ENCODE measurements around the gene RTL10. TPM values are rescaled to one million over a fixed set of nuclear protein-coding genes. Genes with fewer than 3 reads are reported as not detected.

RTL10 gene
- total RNA-seq, 1 donor from 2014 or later = 35.1 TPM

DNA sequence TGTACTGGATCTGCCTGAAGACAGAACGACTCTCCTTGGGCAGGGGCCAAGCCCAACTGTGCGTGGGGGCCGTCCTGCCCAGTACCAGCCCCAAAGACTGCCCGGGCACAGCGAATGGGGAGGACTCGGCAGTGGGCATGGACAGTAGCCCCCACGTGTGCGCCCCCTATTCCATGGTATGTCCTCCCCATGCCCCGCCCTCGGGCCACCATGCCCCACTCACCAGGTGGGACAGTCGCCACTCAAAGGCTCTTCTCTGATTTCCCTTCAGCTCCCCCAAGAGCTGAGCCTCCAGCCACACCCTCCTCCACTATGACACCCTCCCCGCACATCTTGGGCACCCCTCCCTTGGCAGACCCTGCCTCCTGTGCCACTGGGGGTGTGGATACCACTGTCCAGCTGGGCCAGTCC lies 43.5 kb downstream of the RTL10 start:
- Mint-ChIP-seq H3K27me3 (ENCODE audit: low read depth) (no peaks in the 10 kb centered on the region), H3K36me3 (peaks cover 7% of the 10 kb centered on the region), H3K27ac (no peak overlapping the region), H3K4me1 (peaks cover 17% of the 10 kb centered on the region), H3K4me3 (no peak overlapping the region), H3K9me3 (no peaks in the 10 kb centered on the region)
- DNase-seq (ENCODE audit: low spot score in 2 of 2, unreplicated experiment in 2 of 2) = peak in 1 of 2 experiments; percentile 9
- TF ChIP-seq, protein P1, sequence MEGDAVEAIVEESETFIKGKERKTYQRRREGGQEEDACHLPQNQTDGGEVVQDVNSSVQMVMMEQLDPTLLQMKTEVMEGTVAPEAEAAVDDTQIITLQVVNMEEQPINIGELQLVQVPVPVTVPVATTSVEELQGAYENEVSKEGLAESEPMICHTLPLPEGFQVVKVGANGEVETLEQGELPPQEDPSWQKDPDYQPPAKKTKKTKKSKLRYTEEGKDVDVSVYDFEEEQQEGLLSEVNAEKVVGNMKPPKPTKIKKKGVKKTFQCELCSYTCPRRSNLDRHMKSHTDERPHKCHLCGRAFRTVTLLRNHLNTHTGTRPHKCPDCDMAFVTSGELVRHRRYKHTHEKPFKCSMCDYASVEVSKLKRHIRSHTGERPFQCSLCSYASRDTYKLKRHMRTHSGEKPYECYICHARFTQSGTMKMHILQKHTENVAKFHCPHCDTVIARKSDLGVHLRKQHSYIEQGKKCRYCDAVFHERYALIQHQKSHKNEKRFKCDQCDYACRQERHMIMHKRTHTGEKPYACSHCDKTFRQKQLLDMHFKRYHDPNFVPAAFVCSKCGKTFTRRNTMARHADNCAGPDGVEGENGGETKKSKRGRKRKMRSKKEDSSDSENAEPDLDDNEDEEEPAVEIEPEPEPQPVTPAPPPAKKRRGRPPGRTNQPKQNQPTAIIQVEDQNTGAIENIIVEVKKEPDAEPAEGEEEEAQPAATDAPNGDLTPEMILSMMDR (IDR thresholded peaks at IDR 0.05; ENCODE audit: unreplicated experiment) = no peak

- no peak overlapping the region for H3K27ac Mint-ChIP-seq
- peak in 1 of 2 experiments; percentile 7 for DNase-seq (ENCODE audit: low spot score in 2 of 2, unreplicated experiment in 2 of 2)
- H3K27me3 Mint-ChIP-seq (ENCODE audit: low read depth) = no peaks in the 10 kb centered on the region
- peaks cover 7% of the 10 kb centered on the region for H3K36me3 Mint-ChIP-seq
- no peak overlapping the region for H3K4me3 Mint-ChIP-seq
- H3K4me1 Mint-ChIP-seq = peaks cover 15% of the 10 kb centered on the region
- H3K9me3 Mint-ChIP-seq = no peaks in the 10 kb centered on the region
- TF ChIP-seq, protein P1 (IDR thresholded peaks at IDR 0.05; ENCODE audit: unreplicated experiment) = no peak
Measured at GRCh38 chr22:19810381-19811201, 44.1 kb downstream of the RTL10 start.

DNA sequence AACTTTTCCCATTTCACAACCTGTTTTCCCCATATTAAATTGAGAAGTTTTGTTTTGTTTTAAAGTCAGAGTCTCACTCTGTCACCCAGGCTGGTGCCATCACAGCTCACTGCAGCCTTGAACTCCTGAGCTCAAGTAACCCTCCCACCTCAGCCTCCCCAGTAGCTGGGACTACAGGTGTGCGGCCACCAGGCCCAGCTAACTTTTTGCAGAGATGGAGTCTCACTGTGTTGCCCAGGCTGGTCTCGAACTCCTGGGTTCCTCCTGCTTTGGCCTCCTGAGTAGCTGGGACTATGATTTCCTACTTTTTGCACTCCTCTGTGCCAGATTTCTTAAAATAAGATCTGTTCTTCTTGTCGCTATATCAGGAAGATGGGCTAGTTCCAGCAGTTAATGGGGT lies 44.9 kb downstream of the RTL10 start:
- TF ChIP-seq, protein P1 (IDR thresholded peaks at IDR 0.05; ENCODE audit: unreplicated experiment) = no peak
- no peaks in the 10 kb centered on the region for H3K9me3 Mint-ChIP-seq
- H3K27me3 Mint-ChIP-seq (ENCODE audit: low read depth) = no peaks in the 10 kb centered on the region
- DNase-seq (ENCODE audit: low spot score in 2 of 2, unreplicated experiment in 2 of 2) = no peak
- H3K27ac Mint-ChIP-seq = no peak overlapping the region
- H3K4me1 Mint-ChIP-seq = peaks cover 15% of the 10 kb centered on the region
- H3K4me3 Mint-ChIP-seq = no peak overlapping the region
- H3K36me3 Mint-ChIP-seq = peaks cover 7% of the 10 kb centered on the region

DNA sequence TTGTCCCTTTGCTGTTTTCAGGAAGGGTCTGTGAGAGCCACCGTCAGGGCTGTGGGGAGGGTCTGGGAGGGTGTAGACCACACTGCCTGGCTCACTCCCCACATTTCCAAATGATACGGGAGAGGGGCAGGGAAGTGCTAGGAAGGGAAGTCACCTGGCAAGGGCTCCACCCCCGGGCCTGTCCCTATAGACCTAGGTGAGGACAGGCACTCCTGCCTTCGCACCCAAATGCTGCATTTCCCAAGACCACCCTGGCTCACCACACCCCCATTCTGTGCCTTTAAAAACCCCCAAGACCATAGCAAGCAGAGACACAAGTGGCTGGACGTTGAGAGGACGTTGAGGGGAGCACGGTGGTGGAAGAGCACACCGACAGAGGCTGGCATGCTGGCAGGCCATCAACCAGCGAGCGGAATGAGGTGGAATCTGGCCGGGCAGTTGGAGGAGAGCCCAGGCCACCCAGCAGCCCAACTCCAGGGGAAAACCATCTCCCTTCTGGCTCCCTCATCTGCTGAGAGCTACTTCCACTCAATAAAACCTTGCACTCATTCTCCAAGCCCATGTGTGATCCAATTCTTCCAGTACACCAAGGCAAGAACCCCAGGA lies 45.7 kb downstream of the RTL10 start:
- H3K27me3 Mint-ChIP-seq (ENCODE audit: low read depth) = no peaks in the 10 kb centered on the region

GRCh38 chr22:19807914-19808872 lies 46.5 kb downstream of the RTL10 start:
- peaks cover 4% of the 10 kb centered on the region for H3K36me3 Mint-ChIP-seq
- H3K27ac Mint-ChIP-seq = no peak overlapping the region
- DNase-seq (ENCODE audit: low spot score in 2 of 2, unreplicated experiment in 2 of 2) = no peak
- TF ChIP-seq, protein P1 (IDR thresholded peaks at IDR 0.05; ENCODE audit: unreplicated experiment) = no peak
- no peak overlapping the region for H3K4me3 Mint-ChIP-seq
- no peaks in the 10 kb centered on the region for H3K9me3 Mint-ChIP-seq
- peaks cover 15% of the 10 kb centered on the region for H3K4me1 Mint-ChIP-seq
- no peaks in the 10 kb centered on the region for H3K27me3 Mint-ChIP-seq (ENCODE audit: low read depth)

More for the DNA sequence above, 45.7 kb downstream of the RTL10 start:
- no peak for DNase-seq (ENCODE audit: low spot score in 2 of 2, unreplicated experiment in 2 of 2)
- TF ChIP-seq, protein P1 (IDR thresholded peaks at IDR 0.05; ENCODE audit: unreplicated experiment) = no peak
- no peak overlapping the region for H3K4me3 Mint-ChIP-seq
- H3K27ac Mint-ChIP-seq = no peak overlapping the region
- H3K4me1 Mint-ChIP-seq = peaks cover 15% of the 10 kb centered on the region
- H3K36me3 Mint-ChIP-seq = peaks cover 3% of the 10 kb centered on the region
- no peaks in the 10 kb centered on the region for H3K9me3 Mint-ChIP-seq
